22Rv1 (cell line): ENCODE data around the gene ITPR3.

Experiments
- CTCF ChIP-seq: fragments of 450-650 bp; IDR thresholded peaks from 2 replicates; pipeline ENCODE4 v1.5.1; 2017; ENCODE audit warnings: mild to moderate bottlenecking
- ZFX ChIP-seq: fragments of 450-650 bp; IDR thresholded peaks from 2 replicates; pipeline ENCODE4 v1.6.1; 2017; ENCODE audit warnings: antibody characterized with exemption, borderline replicate concordance

- TF ChIP-seq CTCF = no peak
- no peak for TF ChIP-seq ZFX
These were observed 34.9 kb upstream of the ITPR3 start for GRCh38 chr6:33586108-33586640.
